GM12878 (cell line): ENCODE data around the gene C9orf72.

ENCODE experiments used
- CEBPB ChIP-seq, 2 experiments: fragments of 150-350 bp in 1 of 2; IDR thresholded peaks; 2 replicates each; pipeline ENCODE4 v1.6.1; 2012 to 2014; ENCODE audit warnings: low read depth in 2 of 2, low read length in 2 of 2, borderline replicate concordance in 1 of 2, inconsistent platforms in 1 of 2
- CTCF ChIP-seq, 3 experiments: IDR thresholded peaks in 2 of 3; conservative IDR thresholded peaks in 1 of 3; 2 replicates each; pipeline ENCODE4 v1.5.1; 2011; ENCODE audit warnings: low read depth in 3 of 3, low read length in 3 of 3, mild to moderate bottlenecking in 3 of 3, control low read depth in 2 of 3, moderate library complexity in 2 of 3, inconsistent platforms in 1 of 3, mixed read lengths in 1 of 3; ENCODE audit not compliant: control insufficient read depth in 2 of 3, insufficient read depth in 1 of 3; ENCODE audit errors: extremely low read depth in 1 of 3
- E2F8 ChIP-seq: fragments of 450-650 bp; IDR thresholded peaks from 2 replicates; pipeline ENCODE4 v1.6.1; 2018; ENCODE audit warnings: mild to moderate bottlenecking, low read depth, moderate library complexity; ENCODE audit not compliant: partially characterized antibody
- KAT2A ChIP-seq: conservative IDR thresholded peaks from 2 replicates; pipeline ENCODE4 v1.6.1; 2011; ENCODE audit warnings: low read depth, low read length; ENCODE audit not compliant: control insufficient read depth
- POLR2A ChIP-seq: IDR thresholded peaks from 2 replicates; pipeline ENCODE4 v1.6.1; 2011; ENCODE audit warnings: low read depth, mild to moderate bottlenecking, low read length
- RAD21 ChIP-seq: IDR thresholded peaks from 2 replicates; pipeline ENCODE4 v1.6.1; 2011; ENCODE audit warnings: mild to moderate bottlenecking, low read depth, low read length, moderate library complexity; ENCODE audit not compliant: insufficient read depth
- REST ChIP-seq: IDR thresholded peaks from 2 replicates; pipeline ENCODE4 v1.6.1; 2012; ENCODE audit warnings: mild to moderate bottlenecking, low read depth, low read length
- SUZ12 ChIP-seq: fragments of 200-600 bp; sonication (generic); IDR thresholded peaks from one replicate; pipeline ENCODE4 v1.6.1; 2018; ENCODE audit warnings: antibody characterized with exemption, mild to moderate bottlenecking; ENCODE audit not compliant: unreplicated experiment
- TAF1 ChIP-seq: IDR thresholded peaks from 2 replicates; pipeline ENCODE4 v1.6.1; 2011; ENCODE audit warnings: mild to moderate bottlenecking, low read depth, low read length, borderline replicate concordance
- TBL1XR1 ChIP-seq: IDR thresholded peaks from 2 replicates; pipeline ENCODE4 v1.6.1; 2012; ENCODE audit warnings: low read depth, low read length, improper control_type of control experiment
- USF2 ChIP-seq: IDR thresholded peaks from 2 replicates; pipeline ENCODE4 v1.6.1; 2011; ENCODE audit warnings: low read depth, low read length, improper control_type of control experiment, borderline replicate concordance

- TF ChIP-seq USF2 = no peak
- TF ChIP-seq SUZ12 = no peak
- no peak for TF ChIP-seq CTCF (IDR thresholded peaks at IDR 0.05 in 2 of 3, conservative IDR thresholded peaks at IDR 0.05 in 1 of 3; ENCODE audit: control insufficient read depth in 2 of 3, extremely low read depth in 1 of 3, insufficient read depth in 1 of 3, low read depth in 3 of 3, low read length in 3 of 3)
- no peak for TF ChIP-seq TAF1
- TF ChIP-seq RAD21 = no peak
- no peak for TF ChIP-seq CEBPB (IDR thresholded peaks at IDR 0.05; ENCODE audit: borderline replicate concordance in 1 of 2, low read depth in 2 of 2, low read length in 2 of 2)
- no peak for TF ChIP-seq KAT2A
- no peak for TF ChIP-seq TBL1XR1
- TF ChIP-seq REST = no peak
- TF ChIP-seq POLR2A = no peak
- no peak for TF ChIP-seq E2F8
Observed at GRCh38 chr9:27563738-27564430, 9.4 kb downstream of the C9orf72 start.
